ENCODE results near the gene ANKRD40. TPM values are rescaled to one million over a fixed set of nuclear protein-coding genes. Genes with fewer than 3 reads are reported as not detected.

ANKRD40 gene
- total RNA-seq, 2 donors from 2014 or later: 20.1 to 25.1 TPM

GRCh38 chr17:50696365-50696879 is 11.3 kb downstream of the ANKRD40 start:
- no peak overlapping the region for H3K9ac ChIP-seq (ENCODE audit: low read depth in 2 of 2, low read length in 2 of 2)
- H3K36me3 ChIP-seq: peaks cover 27% of the 10 kb centered on the region
- TF ChIP-seq CTCF (IDR thresholded peaks at IDR 0.05): no peak
- no peaks in the 10 kb centered on the region for H3K27me3 ChIP-seq
- no peaks in the 10 kb centered on the region for H3K4me1 ChIP-seq
- H3K4me3 ChIP-seq: no peak overlapping the region
- intact Hi-C loops (cut with DNase I): loop anchor here (5.0 kb wide), 2 partner anchors 64 to 209 kb away; partner anchors contain the start of gene ABCC3
- DNase-seq: no peak
- no peak overlapping the region for H3K27ac ChIP-seq
- H3K9me3 ChIP-seq: no peaks in the 10 kb centered on the region

DNA sequence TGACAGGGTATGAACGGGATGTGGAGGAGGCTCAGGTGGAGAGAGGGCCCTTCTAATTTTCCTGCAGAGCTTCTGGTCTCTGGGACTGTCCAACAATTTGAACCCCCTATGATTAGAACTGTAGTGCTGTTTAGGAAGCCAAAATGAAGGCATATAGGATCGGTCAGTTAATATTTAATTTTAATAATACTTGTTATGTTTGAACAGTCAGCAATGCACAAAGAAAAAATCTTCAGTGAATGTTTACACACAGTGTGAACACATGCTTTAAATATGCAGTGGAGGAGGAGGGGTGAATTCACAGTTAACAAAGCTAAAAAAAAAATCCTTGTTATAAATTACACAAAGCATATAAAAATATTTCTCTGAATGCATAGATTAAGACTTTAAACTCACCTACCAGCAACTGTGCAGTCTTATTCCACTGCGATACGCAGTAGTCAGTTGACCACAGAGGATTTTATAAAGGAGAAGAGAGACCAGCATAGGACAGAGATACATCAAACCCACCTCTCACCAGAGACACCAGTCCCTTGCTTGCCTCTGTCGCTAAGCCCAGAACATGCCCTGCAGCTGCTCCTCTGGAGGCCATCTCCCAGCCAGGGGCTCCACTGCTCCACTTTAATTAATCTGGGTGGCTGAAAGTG is 14.6 kb downstream of the ANKRD40 start:
- no peaks in the 10 kb centered on the region for H3K4me1 ChIP-seq
- peaks cover 13% of the 10 kb centered on the region for H3K36me3 ChIP-seq
- no peak for TF ChIP-seq CTCF (IDR thresholded peaks at IDR 0.05)
- H3K9me3 ChIP-seq: no peaks in the 10 kb centered on the region
- H3K9ac ChIP-seq (ENCODE audit: low read depth in 2 of 2, low read length in 2 of 2): peak overlapping the region in 1 of 2 donors; percentile 74
- H3K27ac ChIP-seq: peak overlapping the region; percentile 81
- H3K27me3 ChIP-seq: no peaks in the 10 kb centered on the region
- H3K4me3 ChIP-seq: no peak overlapping the region
- no peak for DNase-seq
- intact Hi-C loops (cut with DNase I): no loop called here

GRCh38 chr17:50692448-50693035 is 15.2 kb downstream of the ANKRD40 start:
- Histone ChIP-seq H3K36me3 (peaks cover 13% of the 10 kb centered on the region), H3K27me3 (no peaks in the 10 kb centered on the region), H3K4me1 (peaks cover under 1% of the 10 kb centered on the region), H3K27ac (peak overlapping the region; percentile 81), H3K4me3 (no peak overlapping the region), H3K9me3 (no peaks in the 10 kb centered on the region), H3K9ac (ENCODE audit: low read depth in 2 of 2, low read length in 2 of 2) (peak overlapping the region in 1 of 2 donors; percentile 74)
- TF ChIP-seq CTCF (IDR thresholded peaks at IDR 0.05): no peak
- DNase-seq: no peak
- intact Hi-C loops (cut with DNase I): no loop called here

DNA sequence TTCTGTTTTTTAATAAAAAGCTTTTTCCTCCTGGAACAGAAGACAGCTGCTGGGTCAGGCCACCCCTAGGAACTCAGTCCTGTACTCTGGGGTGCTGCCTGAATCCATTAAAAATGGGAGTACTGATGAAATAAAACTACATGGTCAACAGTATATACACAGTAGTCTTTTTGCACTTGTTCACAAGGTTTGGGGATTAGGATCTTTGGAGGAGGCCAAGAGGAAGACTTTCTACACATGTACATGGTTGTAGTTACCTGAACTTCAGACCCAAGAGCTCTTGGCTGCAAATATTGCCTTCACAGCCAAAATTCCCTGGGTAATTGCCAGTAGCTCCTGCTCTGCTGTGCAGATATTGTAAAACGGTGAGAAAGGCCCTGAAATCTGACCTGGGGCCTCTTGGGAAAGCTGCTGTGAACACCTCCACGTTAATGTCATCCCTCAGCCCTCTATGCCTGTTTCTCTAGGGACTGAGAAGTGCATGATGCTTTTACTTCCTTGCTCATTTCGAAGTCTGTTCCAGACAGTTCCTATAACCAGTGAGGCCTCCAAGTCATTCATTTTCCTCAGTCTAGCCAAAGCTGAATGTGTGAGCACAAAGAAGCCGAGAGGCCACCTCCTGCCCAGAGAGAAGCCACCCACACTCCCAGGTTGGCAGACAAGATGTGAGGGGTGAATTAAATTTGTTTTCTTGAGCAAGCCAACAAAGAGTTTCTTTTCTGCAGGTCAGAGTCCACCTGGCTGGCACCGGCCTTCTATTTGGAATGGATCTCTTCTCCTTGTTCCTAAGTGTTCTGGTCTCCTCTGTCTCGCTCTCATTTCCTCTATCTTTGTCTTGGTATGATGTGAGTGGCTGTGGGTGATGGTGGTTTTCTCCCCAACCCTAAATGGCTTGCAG is 15.9 kb downstream of the ANKRD40 start:
- Histone ChIP-seq H3K4me3 (no peak overlapping the region), H3K27ac (peak overlapping the region; percentile 81), H3K9ac (ENCODE audit: low read depth in 2 of 2, low read length in 2 of 2) (peak overlapping the region in 1 of 2 donors; percentile 74), H3K4me1 (peaks cover 8% of the 10 kb centered on the region), H3K36me3 (peaks cover 9% of the 10 kb centered on the region), H3K9me3 (no peaks in the 10 kb centered on the region), H3K27me3 (no peaks in the 10 kb centered on the region)
- no peak for TF ChIP-seq CTCF (IDR thresholded peaks at IDR 0.05)
- peak; percentile 82 for DNase-seq
- intact Hi-C loops (cut with DNase I): no loop called here

DNA sequence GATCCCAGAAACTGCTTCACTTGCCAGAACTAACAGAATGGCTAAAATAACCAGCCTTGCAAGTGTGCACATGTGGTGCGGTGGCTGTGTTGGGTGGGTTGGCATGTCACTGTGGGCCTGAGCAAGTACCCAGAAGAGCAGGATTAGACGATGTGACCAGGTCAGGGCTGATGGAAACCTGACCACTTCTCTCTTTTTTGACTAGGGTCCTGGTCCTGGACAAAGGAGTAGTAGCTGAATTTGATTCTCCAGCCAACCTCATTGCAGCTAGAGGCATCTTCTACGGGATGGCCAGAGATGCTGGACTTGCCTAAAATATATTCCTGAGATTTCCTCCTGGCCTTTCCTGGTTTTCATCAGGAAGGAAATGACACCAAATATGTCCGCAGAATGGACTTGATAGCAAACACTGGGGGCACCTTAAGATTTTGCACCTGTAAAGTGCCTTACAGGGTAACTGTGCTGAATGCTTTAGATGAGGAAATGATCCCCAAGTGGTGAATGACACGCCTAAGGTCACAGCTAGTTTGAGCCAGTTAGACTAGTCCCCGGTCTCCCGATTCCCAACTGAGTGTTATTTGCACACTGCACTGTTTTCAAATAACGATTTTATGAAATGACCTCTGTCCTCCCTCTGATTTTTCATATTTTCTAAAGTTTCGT is 16.7 kb downstream of the ANKRD40 start:
- peak overlapping the region; percentile 81 for H3K27ac ChIP-seq
- TF ChIP-seq CTCF (IDR thresholded peaks at IDR 0.05): no peak
- DNase-seq: peak; percentile 77
- H3K9ac ChIP-seq (ENCODE audit: low read depth in 2 of 2, low read length in 2 of 2): peak overlapping the region; percentile 37 to 74
- H3K36me3 ChIP-seq: peaks cover 3% of the 10 kb centered on the region
- intact Hi-C loops (cut with DNase I): no loop called here
- H3K4me1 ChIP-seq: peaks cover 11% of the 10 kb centered on the region
- H3K9me3 ChIP-seq: no peaks in the 10 kb centered on the region
- H3K4me3 ChIP-seq: no peak overlapping the region
- H3K27me3 ChIP-seq: no peaks in the 10 kb centered on the region
